Germinal center (tissue), 1 donor: ENCODE measurements around the gene ZNF506.
"Not testable (repeated sequence)": the region's sequence is repeated elsewhere in the genome, so short reads cannot be mapped to it uniquely, and the experiment has no call there.

Experiments
- DNase-seq: peaks from one replicate; pipeline ENCODE4 v3.0.0; 2012; ENCODE audit warnings: mixed read lengths, low spot score

Gene ZNF506

DNA sequence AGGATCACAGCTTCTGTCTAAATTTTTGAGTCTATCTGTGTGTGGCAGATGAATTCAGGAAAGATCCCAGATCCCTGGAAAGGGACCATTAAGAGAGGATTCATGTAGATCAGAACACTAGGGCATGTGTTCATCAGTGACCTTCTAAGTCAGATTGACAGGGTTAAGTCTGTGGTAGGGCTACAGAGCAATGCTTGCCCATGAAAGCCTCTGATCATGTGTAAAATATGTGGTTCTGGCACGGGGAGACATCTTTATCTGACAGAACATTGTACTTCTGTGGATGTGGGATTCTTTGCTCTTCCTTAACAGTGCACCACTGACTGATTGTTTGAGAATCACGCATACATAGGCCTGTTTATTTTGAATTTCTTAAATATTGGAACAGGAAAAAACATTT, 42.9 kb downstream of the ZNF506 start:
- DNase-seq = no peak

DNA sequence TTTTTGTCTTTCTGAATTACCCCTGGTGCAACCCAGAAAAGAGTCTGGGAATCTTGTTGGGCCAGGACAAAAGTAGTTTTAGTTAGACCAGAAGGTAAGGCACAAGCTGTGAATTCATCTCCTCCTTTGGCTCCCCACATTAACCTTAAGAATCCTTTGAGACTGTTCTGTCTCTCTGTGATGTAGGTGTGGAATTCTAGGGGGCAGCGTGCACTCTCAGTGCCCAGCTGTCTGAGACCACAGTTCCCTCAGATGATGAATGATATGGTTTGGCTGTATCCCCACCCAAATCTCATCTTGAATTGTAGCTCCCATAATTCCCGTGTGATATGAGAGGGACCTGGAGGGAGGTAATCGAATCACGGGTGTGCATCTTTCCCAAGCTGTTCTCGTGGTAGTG, 43.9 kb downstream of the ZNF506 start:
- no peak for DNase-seq

DNA sequence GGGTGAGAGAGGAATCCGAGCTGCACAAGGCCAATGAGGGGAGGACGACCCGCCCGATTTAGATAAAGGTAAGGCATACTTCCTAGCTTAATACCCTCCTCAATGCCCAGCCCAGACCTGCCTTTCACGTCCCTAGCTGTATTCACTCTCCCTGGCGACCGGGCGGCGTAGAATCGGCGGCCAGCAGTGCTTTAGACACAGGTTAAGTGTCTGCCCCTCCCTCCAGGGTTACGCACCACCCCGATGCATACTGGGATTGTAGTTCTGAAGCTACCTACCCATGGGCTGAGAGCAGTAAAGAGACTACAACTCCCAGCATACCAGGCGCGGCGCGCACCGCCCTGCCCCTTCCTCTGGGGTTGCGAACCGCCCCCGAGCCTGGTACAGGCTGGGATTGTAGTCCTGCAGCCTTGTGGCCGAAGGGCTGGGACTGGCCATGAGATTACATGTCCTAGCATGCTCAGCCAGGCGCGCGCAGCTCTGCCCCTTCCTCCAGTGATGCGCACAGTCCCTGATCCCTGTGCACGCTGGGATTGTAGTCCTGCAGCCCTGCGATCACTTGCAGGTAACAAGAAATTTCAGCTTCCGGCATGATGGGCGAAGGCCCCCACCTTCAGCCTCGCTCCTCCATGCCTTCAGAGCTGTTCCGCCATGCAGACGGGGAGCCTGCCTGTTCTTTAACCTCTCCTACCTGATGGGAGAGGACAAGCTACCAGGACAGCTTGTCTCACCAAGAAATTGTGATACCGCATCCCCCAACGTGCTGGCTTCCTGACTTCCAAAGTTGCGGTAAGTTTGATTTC, 45.1 kb downstream of the ZNF506 start:
- peak; percentile 92 for DNase-seq

DNA sequence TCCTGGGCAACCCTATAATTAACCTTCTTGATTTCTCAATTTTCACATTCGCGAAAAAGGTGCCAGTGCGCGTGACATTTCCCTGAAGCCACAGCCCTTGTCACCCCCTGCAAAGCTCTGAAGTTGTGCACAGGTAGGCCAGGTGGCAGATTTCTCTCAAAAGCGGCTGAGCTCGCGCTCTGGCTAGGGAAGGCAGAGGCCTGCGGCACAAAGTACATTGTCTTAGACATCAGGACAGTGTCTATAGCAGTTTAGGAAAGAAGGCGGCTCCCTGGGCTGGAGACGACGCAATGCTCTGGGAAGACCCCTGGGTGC, 45.7 kb downstream of the ZNF506 start:
- DNase-seq = no peak

DNA sequence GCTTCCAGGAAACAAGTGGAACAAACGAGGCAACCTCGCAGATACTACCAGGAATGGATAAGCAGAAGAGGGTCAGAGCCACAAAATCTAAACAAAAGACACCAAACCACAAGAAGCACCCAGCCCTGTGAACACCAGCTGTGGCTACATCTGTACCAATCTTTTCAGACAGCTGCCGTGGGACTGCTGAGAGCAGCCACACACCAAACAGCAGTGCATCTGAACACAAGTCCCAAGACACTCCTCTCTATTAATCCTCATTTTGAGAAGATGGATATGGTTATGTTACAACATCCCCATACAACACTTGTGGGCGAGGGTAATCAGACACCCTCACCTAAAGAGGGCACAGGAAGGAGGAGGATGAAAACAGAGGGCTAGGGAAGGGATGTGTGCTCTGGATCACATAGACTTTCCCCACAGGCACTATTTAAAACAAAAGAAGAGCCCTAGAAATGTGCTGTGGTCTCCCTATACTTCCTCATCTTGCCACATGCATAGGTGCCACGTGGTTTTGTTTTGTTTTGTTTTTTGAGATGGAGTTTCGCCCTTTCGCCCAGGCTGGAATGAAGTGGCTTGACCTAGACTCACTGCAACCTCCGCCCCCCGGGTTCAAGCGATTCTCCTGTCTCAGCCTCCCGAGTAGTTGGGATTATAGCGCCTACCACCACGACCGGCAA, 47.1 kb downstream of the ZNF506 start:
- no peak for DNase-seq

DNA sequence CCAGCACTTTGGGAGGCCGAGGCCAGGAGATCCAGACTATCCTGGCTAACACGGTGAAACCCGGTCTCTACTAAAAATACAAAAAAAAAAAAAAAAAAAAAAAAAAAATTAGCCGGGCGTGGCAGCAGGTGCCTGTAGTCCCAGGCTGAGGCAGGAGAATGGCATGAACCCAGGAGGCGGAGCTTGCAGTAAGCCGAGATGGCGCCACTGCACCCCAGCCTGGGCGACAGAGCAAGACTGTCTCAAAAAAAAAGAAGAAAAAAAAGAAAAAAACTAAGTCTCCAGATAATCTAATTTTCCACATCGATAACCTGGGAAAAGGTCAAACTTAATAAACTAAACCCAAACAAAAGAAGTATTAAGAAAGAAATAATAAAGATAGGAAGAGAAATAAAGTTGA, 49.6 kb downstream of the ZNF506 start:
- not testable (repeated sequence) for DNase-seq

DNA sequence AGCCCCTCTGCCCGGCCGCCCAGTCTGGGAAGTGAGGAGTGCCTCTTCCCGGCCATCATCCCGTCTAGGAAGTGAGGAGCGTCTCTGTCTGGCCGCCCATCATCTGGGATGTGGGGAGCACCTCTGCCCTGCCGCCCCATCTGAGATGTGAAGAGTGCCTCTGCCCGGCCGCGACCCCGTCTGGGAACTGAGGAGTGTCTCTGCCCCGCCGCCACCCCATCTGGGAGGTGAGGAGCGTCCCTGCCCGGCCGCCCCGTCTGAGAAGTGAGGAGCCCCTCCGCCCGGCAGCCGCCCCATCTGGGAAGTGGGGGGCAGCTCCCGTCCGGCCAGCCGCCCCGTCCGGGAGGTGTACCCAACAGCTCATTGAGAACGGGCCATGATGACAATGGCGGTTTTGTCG, 51.6 kb downstream of the ZNF506 start:
- DNase-seq = not testable (repeated sequence)

DNA sequence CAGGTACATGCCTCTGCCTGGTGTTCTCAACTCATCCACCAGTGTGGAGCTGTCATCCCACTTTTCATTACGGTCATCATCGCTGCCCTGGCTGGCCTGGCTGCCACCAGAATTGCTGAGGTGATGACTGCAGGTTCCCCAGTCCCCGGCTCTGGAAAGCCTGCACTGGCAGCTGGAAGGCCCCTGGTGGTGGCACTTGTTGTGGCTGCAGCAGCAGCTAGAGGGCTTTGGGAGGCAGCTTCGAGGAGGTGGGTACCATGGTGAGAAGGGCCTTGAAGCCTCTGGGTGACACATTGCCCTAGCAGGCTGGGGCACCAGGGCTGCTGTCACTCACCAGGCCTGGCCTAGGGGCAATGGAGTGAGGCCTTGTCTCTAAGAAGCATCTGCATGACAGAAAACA, 63.4 kb downstream of the ZNF506 start:
- DNase-seq = no peak

DNA sequence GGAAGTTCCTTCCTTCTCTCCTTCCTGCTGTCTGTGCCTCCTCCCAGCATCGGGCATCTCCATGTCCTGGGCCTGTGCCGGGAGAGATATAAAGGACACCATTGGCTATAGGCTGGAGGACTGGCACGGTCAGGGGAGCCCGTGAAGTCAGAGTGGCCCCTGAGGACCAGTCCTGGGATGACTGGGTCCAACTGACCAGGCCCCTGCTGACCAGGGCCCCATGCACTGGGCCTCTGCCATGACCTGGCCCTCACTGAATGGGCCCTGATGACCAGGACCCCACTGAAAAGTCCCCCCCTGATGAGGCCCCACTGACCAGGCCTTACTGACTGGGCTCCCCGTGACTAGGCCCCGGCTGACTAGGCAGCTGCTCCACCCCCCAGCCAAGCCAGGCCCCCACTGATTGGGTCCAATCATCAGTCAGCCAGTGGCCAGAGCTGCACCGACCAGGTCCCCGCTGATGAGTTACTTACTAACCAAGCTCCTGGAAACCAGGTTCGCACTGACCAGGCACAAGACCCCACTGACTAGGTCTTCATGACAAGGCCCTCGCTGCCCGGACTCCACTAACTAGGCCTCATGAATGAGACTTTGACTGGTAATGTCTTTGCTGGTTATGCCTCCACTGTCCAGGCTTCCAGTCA, 68.7 kb downstream of the ZNF506 start:
- DNase-seq = no peak

DNA sequence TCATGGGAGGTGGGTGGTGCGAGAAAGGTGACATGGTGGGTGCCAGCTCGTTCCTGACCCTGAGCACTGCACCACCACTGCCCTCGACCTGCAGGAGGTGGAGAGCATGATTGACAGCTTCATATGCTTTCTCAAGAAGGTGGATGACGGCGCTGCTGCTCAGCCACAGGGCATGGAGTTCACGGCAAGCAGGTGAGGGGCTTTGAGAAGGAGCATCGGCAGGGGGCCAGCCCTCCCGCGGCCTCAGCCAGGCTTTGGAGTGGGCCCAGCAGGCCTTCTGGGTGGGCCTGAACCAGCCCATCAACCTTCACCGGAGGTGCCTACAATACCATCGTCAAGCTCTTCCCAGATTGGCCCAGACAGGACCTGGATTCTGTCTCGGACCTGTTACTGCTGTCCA, 69.7 kb downstream of the ZNF506 start:
- no peak for DNase-seq

DNA sequence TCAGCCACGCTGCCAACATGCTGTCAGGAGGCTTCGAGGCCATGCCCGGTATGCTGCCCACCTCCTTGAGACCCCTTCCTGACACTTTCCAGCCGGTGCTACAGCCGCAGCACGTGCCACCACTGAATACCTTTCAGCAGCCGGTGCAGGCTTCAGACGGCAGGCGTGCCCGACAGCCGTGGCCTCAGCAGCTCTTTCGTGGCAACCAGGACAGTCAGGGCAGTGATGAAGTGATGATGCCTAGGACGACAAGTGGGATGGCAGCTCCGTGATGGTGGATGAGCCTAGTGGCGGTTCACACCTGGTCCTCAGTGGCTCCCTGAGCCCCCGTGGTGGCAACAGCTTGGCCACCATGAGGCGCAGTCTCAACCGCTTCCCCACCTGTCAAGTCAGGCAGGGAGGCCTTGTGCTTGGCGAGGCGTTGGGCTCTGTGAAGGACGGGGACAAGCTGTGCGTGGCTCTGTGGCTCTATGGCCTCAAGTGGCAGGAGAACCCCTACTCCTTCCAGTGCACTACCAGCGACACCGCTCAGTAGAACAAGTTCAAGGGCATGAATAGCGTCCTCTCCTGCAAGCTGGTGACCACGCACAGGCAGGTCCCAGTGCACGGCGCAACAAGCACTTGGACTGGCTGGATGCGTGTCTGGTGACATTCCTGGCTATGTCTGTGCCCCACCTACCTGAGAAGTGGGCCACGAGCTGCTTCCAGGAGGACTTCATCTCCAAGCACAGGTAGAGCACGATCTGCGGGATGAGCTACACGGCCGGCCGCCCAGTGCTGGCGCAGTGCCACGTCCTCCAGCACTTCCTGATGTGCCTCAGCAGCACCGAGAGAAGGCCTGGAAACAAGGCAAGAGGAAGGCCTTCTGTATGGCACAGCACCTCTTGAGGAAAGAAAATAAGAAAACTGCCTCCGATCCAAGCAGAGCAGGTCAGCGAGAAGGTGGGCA, 70.4 kb downstream of the ZNF506 start:
- DNase-seq = no peak

DNA sequence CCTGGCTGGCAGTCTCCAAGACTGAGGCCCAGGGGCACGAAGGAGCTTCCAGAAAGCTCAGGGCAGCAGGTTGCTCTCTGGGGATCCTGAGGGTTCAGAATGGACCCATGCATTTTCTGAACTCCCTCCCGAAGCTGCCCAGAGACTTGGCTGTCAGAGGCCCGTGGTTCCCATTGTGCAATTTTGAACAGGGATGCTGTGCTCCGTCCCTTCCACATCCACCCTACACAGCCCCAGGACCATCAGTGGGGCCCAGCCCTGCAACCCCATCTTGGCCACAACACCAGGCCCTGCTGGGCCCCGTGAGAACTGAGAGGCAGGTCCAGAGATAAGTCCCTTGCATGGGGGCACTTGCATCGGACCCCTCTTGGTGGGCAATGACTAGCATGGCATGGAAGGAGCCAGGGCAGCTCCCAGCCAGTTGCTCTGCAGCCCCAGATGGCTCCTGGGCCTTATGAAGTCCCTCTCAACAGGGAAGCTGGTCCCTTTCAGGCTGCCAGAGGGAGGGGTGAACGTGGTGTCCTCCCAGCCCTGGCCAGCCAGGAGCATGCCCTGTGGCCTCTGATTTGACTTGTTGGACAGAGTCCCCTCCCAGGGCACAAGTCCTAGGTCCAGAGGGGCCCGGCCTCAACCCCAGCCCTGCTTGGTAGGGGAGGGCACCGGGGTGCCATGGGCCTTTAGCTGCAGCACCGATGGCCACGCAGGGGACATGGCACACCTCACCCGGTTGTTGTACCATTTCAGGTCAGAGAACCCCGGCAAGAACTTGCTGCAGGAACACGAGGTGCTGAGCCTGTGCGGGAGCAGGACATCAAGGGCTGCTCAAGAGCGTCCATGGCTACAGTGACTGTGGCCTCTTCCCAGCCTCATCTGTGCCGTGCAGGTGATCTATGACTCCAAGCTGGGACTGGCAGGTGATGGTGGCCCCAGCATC, 71.4 kb downstream of the ZNF506 start:
- DNase-seq = no peak

DNA sequence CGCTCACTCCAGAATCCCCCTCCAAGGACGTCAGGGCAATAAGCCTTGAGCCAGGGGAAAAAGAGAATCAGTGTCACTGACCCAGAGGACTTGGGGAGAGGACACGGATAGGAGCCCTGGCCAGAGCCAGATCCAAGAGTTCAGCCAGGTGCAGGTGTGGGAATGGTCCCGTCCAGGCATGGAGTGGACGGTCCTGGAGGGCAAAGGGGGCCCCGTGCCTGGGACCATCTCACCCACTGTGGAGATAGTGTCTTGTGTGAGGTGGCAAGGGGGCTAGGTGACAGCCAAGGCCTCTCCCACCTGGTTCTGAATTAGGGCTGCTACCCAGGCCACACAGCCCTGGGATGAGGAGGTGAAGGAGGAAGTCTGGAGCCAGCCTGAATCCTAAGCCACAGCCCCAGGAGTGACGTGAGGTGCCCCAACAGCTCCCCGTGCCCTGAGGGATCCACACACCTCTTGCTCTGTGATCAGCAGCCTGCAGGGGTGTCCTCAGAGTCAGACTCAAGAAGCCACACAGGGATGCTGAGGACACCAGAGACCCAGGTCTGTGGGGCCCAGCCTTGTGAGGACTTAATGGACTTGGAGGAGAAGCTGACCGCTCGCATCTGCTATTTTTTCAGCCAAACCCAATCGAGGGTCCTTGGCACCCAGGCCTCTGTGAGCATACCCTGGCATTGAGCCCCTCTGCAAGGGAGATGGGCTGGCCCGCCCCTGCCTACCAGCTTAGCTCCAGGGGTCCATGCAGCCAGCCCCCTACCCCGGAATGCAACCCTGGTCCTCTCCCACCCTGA, 72.2 kb downstream of the ZNF506 start:
- no peak for DNase-seq

DNA sequence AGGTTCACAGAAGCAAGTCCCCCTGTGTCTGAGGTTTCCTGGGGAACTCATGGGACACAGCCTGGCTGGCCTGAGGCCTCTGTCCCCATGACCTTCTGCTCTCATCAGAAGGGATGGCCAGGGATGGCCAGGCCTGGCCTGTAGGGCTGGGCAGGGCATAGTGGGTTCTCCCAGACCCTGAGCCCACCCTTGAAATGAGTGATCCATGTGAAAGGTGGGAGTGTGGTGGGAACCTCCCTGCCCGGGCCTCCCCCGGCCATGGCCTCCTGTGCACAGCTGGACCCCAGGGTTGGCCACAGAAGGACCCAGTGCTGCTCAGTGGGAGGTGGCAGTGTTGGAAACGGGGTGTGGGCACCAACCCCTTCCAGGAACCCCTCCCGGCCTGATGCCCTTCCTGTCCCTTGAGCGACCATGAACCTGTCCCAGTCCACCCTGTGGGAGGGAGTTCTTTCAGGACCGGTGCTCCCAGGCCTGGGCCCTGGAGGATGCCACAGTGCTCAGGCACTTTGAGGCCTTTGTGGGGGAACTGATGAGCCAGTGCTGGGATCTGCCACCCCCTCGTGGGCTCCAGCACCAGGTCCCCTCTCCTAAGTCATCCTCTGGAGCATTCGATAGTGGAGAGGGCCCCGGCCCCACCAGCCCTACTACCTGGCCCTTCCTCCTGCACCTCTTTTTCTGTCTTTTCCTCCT, 73.2 kb downstream of the ZNF506 start:
- no peak for DNase-seq

DNA sequence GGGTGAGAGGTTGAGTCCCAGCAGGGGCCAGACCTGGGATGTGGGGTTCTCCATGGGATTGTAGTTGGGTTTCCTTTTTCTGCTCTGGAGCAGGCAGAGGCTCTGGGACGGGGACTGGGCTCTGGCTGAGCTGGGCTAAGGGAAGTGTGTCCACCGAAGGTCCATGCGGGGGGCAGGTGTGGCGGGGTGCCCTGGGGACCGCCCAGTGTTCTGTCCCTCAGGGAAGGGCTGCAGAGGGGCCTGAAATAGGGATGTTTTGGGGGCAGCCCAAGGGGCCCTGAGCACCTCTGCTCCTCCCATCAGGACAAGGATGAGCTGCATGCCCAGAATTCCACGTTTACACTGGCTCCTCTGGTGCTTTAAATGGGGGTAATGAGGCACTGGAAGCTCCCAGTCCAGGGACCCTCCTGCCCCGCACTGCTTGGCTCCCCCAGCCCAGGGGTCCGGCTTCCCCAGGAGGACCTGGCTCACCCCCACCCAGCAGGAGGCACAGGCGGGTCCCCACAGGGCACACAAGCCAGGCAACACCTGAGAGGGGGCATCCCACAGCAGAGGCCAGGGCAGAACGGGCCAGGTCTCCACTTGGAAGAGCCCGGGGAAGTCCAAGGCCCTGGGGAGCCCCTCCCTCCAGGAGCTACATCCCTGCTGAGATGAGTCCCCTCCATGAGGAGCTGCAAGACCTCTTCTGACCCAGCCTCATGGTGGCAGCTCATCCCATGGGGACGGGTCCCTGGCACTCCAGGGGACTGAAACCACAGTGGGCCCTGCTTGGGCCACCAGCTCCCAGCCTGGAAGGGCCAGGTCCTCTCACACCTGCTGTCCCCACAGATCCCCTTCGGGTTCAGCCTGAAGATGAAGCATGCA, 74.0 kb downstream of the ZNF506 start:
- no peak for DNase-seq

DNA sequence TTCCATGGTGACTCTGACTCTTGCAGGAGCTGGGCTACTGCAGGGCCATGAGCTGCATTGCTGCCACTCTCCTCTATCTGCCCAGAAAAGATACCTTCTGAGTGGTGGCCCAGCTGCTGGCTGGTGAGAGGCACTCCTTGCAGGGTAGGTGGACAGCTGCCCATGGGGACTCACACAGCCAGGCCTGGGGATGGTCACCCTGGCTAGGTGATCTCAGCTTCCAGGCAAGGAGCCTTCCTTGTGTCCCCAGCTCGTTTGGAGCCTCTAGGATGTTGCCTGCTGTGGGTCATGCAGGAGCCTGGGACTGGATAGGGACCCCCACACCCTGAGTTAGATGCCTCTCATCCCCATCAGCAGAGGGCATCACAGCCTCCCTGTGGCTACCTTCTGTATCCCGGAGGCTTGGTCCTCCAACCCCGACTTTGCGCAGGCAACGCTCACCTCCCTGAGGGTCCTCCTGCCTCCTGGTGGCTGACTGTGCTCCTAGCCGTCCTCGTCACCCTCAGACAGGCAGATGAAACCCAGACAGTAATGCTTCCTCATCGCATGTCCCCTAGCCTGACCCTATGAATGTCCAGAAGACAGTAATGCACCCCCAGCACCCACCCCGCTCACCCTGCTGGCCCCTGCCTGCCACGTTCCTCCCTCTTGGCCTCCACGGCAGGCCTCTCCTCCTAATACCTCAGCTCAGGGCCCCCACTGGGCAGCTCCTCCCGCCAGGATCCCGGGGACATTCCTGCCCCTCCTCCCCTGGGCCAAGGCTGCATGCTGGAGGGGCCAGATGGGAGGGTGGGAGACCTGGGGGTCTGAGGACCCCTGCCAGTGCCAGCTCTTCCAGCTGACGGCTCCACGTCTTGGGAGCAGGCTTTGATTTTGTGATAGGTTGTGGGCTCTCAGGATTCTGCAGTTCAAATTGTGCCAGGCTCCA, 75.0 kb downstream of the ZNF506 start:
- DNase-seq = no peak

DNA sequence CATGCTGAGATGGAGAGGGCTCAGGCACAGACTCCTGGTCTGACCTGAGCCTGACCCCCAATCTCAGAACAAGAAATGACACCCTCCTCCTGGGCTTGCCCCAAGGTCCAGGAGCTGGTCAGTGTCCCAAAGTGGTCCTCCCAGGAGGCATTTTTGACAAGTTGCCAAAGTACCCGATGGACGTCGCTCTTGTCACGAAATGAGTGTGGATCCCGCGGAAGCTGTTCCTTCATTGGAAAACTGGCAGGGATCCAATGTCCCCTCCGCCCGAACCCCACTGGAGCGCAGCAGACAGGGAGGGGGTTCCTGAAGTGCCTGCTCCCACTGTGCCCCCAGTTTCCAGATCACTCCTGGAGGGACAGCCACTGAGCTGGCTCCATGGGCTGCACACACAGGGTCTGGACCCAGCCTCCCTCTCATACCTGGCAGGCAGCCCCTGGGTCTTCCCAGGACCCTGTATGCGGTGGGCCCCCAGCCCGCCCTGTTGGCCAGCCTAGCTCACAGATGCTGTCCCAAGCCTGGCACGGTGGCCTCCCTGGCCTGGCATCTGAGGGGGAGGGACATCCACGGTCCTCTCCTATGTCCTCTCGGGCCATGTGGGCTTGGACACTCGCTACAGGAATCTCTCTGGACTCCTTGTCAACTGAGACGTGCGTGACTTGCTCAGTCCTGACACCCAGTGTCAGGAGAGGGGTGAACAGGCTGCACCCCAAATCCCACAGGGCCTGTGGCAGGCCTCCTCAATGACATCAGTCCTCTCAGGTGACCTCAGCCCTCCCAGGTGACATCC, 75.9 kb downstream of the ZNF506 start:
- DNase-seq = no peak
